Testis (tissue), 3 donors: ENCODE measurements around the gene ROBO1. TPM values are rescaled to one million over a fixed set of nuclear protein-coding genes. Genes with fewer than 3 reads are reported as not detected.

ENCODE experiments used
- DNase-seq: peaks from one replicate; pipeline ENCODE4 v3.0.0-alpha.2; 2019
- H3K27ac ChIP-seq, 2 donors: fragments of 200-600 bp; sonication (generic); one replicate each; pipeline ENCODE4 v1.5.1; 2019
- H3K27me3 ChIP-seq: fragments of 200-600 bp; sonication (generic); one replicate; pipeline ENCODE4 v1.5.1; 2019
- H3K36me3 ChIP-seq: fragments of 200-600 bp; sonication (generic); one replicate; pipeline ENCODE4 v1.5.1; 2017; ENCODE audit warnings: low read depth; ENCODE audit errors: missing control alignments
- H3K4me1 ChIP-seq: fragments of 200-600 bp; sonication (generic); one replicate; pipeline ENCODE4 v1.5.1; 2019
- H3K4me3 ChIP-seq, 2 donors: fragments of 200-600 bp; sonication (generic); one replicate each; pipeline ENCODE4 v1.5.1; 2017 to 2019
- H3K9me3 ChIP-seq: fragments of 200-600 bp; sonication (generic); one replicate; pipeline ENCODE4 v1.5.1; 2017
- CTCF ChIP-seq, 3 experiments: fragments of 450-650 bp in 2 of 3; fragments of 200-600 bp in 1 of 3; sonication (generic) in 1 of 3; IDR thresholded peaks; one replicate each; pipeline ENCODE4 v1.5.1; 2016 to 2019; ENCODE audit warnings: antibody characterized with exemption in 3 of 3, mild to moderate bottlenecking in 2 of 3, moderate library complexity in 1 of 3
- POLR2A ChIP-seq: fragments of 450-650 bp; IDR thresholded peaks from one replicate; pipeline ENCODE4 v1.6.1; 2017; ENCODE audit warnings: antibody characterized with exemption, mild to moderate bottlenecking, moderate library complexity
- WGBS, 2 donors: methylation state at CpG; one replicate each; pipeline ENCODE4 v1.1.5; 2018; 5-methylcytosine and 5-hydroxymethylcytosine counted together
- intact Hi-C: fragments of 100-400 bp; cut with DNase I; formaldehyde crosslinking; loops from one replicate; pipeline ENCODE4 v1.15.1; 2023; ENCODE audit warnings: low total_unique reads
- polyA plus RNA-seq: library from polyadenylated mRNA; stranded (reverse); fragments of 350-450 nt; fragmentation: Illumina TruSeq; extraction: RNeasy Lipid Tissue Mini Kit (QIAGEN cat#74804); gene quantifications from one replicate; pipeline ENCODE4 v1.2.3, GENCODE V29; 2014; ENCODE audit warnings: low read depth, low replicate concordance; ENCODE audit not compliant: insufficient read depth
- total RNA-seq, 2 donors: library from RNA; depleted of rRNA; stranded (reverse); fragments of >200 nt; gene quantifications; one replicate each; pipeline ENCODE4 v1.2.3, GENCODE V29; 2016

Gene ROBO1
- total and polyA plus RNA-seq, 3 donors from 2014 or later: 39.4 to 45.1 (median 42.6) TPM

DNA sequence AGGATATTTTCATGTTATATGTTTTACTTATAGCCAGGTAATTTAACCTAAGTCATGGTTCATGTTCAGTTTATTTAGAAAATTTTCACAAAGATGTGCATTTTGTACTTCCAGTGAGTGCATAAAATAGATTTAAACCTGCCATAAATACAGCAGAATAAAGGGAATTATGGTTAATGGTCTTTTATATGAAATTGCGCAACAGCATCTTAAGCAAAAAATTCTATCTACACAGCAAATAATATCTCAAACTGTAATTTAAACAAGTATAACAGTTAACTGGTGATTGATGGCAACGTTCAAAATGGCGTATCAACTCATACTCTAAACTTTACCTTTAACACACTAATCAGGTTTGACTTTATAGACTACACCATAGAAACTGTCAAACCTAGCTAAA, 97.6 kb downstream of the ROBO1 start:
- TF ChIP-seq POLR2A (no peak), CTCF (IDR thresholded peaks at IDR 0.05) (no peak)
- WGBS, 2 donors: 59 to 77% methylated on average over 3 of the region's 3 CpGs
- Histone ChIP-seq H3K27me3 (no peaks in the 10 kb centered on the region), H3K36me3 (no peaks in the 10 kb centered on the region), H3K27ac (no peak overlapping the region), H3K4me1 (no peaks in the 10 kb centered on the region), H3K9me3 (no peaks in the 10 kb centered on the region), H3K4me3 (no peak overlapping the region)
- no peak for DNase-seq
- intact Hi-C loops: no loop called here

DNA sequence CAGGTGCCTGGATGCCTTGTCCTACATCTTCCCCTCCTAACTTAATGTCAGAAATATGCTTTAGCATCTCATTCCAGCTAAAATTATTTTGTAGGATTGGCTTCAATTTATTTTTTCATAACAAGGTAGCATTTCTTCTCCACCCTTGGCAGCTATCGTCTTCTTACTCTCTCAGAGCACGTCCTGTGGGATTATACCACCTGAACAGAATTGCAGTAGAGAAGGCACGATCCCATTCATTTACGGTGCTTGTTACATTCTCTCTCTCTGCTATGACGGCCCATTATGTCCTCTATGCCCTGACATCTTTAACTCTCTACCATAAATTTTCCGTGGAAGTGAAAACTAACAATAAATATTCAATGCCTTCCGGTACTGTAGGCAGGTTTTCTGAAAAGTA, 103.3 kb downstream of the ROBO1 start:
- WGBS, 2 donors: 86 to 89% methylated on average over 7 of the region's 7 CpGs
- no peaks in the 10 kb centered on the region for H3K4me1 ChIP-seq
- no peak for DNase-seq
- H3K36me3 ChIP-seq: no peaks in the 10 kb centered on the region
- intact Hi-C loops: no loop called here
- no peaks in the 10 kb centered on the region for H3K9me3 ChIP-seq
- TF ChIP-seq CTCF (IDR thresholded peaks at IDR 0.05): no peak
- no peak for TF ChIP-seq POLR2A
- H3K27ac ChIP-seq: no peak overlapping the region
- no peak overlapping the region for H3K4me3 ChIP-seq
- no peaks in the 10 kb centered on the region for H3K27me3 ChIP-seq

DNA sequence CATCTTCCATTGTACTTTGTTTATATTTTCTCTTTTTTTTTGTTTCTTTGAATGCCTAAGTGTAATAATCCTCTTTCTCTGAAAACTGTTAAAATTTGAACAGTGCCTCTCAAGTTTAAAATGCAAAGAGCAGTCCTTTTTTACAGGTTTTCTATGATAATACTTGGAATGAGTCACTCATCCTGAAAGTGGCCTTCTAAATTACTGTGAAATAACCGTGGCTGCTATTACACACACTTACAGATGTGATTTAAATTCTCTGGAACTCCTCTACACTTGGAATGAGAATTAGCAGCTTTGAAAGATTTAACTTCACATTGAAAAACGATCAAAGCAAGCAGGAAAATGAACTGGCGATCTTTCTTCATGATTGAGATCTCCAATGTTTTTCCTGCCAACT, 105.9 kb downstream of the ROBO1 start:
- Histone ChIP-seq H3K27ac (no peak overlapping the region), H3K36me3 (no peaks in the 10 kb centered on the region), H3K9me3 (no peaks in the 10 kb centered on the region), H3K4me3 (no peak overlapping the region), H3K27me3 (no peaks in the 10 kb centered on the region), H3K4me1 (no peaks in the 10 kb centered on the region)
- 35 to 43% methylated on average over 3 of the region's 3 CpGs for WGBS, 2 donors
- intact Hi-C loops: no loop called here
- no peak for TF ChIP-seq POLR2A
- no peak for TF ChIP-seq CTCF (IDR thresholded peaks at IDR 0.05)
- no peak for DNase-seq

DNA sequence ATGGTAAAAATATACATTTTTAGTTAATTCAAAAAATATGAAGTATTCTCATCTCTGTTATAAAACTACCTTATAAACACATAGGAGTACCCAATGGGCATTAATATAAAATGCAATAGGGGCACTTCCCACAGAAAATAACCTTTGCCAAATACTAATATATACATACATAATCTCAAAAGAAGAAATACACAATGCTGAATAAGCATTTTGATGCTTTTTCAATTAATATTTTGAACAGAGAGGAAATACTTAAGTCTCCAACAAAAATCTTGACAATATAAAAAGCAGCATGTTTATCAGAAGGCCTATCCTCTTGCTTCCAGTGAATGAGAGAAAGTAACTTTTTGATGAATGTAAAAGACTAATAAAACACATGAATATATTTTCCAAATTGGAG, 110.7 kb downstream of the ROBO1 start:
- intact Hi-C loops: no loop called here
- no peak overlapping the region for H3K4me3 ChIP-seq
- TF ChIP-seq CTCF (IDR thresholded peaks at IDR 0.05) (no peak), POLR2A (no peak)
- H3K27me3 ChIP-seq: no peaks in the 10 kb centered on the region
- H3K36me3 ChIP-seq: no peaks in the 10 kb centered on the region
- no peaks in the 10 kb centered on the region for H3K4me1 ChIP-seq
- no peaks in the 10 kb centered on the region for H3K9me3 ChIP-seq
- no peak overlapping the region for H3K27ac ChIP-seq
- no peak for DNase-seq

GRCh38 chr3:79654019-79654418, 113.8 kb downstream of the ROBO1 start:
- Histone ChIP-seq H3K4me3 (no peak overlapping the region), H3K36me3 (no peaks in the 10 kb centered on the region), H3K4me1 (no peaks in the 10 kb centered on the region), H3K27ac (no peak overlapping the region), H3K9me3 (no peaks in the 10 kb centered on the region), H3K27me3 (no peaks in the 10 kb centered on the region)
- WGBS, 2 donors: 81 to 84% methylated on average over 3 of the region's 3 CpGs
- intact Hi-C loops: no loop called here
- no peak for TF ChIP-seq POLR2A
- no peak for TF ChIP-seq CTCF (IDR thresholded peaks at IDR 0.05)
- no peak for DNase-seq
